SHP77 treated with DMSO at 0.1 percent for 48 hours (cell line): Measurements from ENCODE around the gene GATM.
A peak's percentile ranks its signal among the peaks of the same experiment; 100 is the strongest.

Experiments used
- DNase-seq: peaks from one replicate; lab custom pipeline; 2025; lab: John Stamatoyannopoulos, UW

The GATM gene, protein sequence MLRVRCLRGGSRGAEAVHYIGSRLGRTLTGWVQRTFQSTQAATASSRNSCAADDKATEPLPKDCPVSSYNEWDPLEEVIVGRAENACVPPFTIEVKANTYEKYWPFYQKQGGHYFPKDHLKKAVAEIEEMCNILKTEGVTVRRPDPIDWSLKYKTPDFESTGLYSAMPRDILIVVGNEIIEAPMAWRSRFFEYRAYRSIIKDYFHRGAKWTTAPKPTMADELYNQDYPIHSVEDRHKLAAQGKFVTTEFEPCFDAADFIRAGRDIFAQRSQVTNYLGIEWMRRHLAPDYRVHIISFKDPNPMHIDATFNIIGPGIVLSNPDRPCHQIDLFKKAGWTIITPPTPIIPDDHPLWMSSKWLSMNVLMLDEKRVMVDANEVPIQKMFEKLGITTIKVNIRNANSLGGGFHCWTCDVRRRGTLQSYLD

DNA sequence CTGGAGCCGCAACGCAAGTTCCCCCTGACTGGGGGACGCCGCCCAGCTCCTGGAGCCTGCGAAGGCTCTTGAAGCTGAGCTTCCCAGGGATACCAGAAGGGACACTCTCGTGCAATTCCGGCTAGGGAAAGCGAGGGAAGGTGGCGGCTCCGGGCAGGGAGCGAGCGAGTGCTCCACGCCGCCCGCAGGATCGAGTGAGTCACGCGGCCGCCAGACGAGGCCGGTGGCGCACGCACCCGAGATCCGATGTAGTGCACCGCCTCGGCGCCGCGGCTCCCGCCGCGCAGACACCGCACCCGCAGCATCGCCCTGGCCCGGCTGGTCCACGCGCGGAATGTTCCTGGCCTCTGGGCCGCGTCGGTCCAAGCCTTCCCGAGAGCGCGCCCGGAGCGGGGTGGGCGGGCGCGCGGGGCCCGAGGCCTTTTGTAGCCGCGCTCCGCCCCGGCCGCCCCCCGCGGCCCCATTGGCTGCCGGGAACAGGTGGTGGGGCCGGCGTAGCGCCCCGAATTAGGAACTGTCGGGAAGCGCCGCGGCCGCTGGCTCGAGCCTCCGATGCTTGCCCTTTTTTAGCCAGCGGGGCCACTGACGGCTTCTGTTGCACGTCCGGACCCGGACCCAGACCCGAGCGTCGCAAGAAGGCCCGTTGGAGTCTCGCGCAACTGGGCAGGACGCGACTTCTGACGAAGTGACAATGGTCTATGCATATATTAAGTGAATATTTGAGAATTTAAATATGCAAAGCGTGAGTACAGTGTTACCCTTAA, at the start of gene GATM:
TSS of gene GATM (minus strand) at position 396 of the 764 bp plus-strand sequence. CDS start at position 305, 91 bp downstream.
- no peak for DNase-seq

DNA sequence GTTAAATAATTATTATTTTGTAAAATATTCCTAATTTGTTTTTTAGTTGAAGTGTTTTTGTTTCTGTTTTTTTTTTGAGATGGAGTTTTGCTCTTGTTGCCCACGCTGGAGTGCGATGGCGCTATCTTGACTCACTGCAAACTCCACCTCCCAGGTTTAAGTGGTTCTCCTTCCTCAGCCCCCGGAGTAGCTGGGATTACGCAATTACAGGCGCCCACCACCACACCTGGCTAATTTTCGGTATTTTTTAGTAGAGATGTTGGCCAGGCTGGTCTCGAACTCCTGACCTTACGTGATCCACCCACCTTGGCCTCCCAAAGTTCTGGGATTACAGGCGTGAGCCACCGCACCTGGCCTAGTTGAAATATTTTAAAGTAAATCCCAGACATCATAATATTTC, 48.7 kb upstream of the GATM start:
- no peak for DNase-seq

DNA sequence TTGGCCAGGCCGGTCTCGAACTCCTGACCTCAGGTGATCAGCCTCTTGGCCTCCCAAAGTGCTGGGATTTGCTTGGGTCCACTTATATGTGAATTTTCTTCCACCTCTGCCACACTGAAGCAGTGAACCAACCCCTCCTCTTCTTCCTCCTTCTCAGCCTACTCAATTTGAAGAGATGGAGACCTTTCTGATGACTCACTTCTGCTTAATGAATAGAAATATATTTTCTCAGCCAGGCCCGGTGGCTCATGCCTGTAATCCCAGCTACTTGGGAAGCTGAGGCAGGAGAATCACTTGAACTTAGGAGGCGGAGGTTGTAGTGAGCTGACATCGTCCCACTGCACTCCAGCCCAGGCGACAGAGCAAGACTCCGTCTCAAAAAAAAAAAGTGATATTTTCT, 46.8 kb upstream of the GATM start:
- DNase-seq, result no peak

DNA sequence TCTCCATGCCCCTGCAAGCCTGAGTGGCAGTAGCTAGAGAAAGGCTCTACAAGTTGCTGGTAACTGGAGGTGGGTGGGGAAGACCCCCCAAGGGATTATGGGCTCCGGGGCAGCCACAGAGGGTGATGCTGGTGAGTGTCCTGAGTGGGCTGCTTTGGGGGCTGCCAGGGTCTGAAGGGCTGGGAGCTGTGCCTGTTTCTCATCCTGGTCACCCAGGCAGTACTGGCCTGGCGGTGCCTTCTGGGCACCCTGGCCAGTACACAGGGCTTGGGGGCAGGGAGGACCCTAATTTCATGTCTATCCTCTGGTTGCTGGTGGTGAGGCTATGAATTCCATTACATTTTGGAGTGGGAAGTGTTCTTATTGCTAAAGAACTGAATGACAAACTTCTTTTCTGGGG, 46.1 kb upstream of the GATM start:
- no peak for DNase-seq

DNA sequence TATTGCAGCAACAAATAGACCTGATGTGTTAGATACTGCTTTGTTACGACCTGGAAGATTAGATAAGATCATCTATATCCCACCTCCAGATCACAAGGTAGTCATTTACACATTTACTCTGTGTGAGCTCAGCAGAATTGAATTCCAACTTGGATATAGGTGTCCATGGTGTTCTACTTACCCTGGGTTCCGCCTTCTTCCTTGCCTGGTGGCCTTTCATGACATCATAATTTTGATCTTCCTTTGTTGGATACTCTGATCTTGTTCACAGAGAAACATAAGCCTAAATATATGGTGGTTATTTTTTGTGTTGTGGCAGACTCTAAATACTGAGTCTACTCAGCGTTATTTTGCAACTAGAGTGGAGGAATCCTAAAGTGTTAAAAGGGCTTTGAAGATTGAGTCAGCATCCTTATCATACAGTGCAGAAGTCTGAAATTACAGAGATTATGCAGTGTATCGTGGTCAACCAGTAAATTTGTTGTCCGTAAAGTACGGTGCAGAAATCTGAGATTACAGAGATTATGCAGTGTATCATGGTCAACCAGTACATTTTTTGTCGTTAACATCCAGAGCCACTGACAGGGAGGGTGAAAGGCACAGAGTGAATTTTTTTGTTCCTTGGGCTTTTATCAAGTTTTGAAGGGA, 39.1 kb upstream of the GATM start:
- DNase-seq, result no peak

DNA sequence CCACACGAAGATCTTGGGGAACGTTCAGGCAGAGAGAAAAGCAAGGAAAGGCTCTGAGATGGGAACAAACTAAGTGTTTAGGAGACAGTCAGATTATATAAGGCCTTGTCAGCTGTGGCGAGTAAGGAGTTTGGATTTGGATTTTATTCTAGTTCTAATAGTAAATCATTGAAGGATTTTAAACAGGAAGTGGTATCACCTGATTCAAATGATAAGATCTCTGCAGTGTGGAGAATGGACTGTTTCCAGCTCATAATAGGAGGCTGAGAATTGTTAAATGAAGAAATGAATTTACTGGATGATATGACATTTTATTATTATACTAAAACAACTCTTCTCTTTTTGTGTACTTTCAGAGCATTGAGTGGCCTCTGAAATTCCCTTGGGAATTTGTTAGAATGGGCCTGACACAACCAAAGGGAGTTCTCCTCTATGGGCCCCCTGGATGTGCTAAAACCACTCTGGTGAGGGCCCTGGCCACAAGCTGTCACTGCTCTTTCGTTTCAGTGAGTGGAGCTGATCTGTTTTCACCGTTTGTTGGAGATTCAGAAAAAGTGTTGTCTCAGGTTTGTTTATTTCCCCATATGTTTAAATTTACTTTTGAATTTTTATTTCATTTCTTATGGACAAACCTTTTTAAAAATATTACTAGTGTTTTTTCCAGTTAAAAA, 36.0 kb upstream of the GATM start:
- DNase-seq, result no peak

DNA sequence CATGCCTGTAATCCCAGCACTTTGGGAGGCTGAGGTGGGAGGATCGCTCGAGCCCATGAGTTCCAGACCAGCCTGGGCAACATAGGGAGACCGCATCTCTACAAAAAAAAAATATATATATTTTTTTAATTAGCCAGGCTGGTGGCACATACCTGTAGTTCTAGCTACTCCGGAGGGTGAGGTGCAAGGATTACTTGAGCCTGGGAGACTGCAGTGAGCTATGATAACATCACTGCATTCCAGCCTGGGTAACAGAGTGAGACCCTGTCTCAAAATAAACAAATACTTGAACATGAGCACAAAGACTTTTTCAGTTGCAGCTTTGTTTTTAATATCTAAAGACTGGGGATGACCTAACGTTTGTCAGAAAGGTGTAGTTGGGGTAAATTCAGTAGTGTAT, 31.3 kb upstream of the GATM start:
- no peak for DNase-seq

DNA sequence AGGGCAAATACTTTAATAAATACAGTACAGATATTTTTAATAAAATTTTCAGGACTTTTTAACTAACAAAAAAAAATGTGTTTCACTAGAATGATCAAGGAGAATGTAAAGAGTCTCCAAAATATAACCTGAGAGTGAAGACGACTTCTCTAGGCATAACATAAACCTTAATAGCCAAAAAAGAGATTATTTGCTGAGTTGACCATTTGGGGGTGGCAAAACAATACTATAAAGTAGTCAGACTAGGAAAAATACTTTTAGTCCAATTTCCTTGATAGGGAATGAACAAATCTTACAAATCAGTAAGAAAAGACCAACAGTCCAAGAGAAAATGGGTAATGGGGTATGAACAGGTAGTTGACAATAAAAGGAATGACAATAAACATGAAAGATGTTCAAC, 29.4 kb upstream of the GATM start:
- no peak for DNase-seq

DNA sequence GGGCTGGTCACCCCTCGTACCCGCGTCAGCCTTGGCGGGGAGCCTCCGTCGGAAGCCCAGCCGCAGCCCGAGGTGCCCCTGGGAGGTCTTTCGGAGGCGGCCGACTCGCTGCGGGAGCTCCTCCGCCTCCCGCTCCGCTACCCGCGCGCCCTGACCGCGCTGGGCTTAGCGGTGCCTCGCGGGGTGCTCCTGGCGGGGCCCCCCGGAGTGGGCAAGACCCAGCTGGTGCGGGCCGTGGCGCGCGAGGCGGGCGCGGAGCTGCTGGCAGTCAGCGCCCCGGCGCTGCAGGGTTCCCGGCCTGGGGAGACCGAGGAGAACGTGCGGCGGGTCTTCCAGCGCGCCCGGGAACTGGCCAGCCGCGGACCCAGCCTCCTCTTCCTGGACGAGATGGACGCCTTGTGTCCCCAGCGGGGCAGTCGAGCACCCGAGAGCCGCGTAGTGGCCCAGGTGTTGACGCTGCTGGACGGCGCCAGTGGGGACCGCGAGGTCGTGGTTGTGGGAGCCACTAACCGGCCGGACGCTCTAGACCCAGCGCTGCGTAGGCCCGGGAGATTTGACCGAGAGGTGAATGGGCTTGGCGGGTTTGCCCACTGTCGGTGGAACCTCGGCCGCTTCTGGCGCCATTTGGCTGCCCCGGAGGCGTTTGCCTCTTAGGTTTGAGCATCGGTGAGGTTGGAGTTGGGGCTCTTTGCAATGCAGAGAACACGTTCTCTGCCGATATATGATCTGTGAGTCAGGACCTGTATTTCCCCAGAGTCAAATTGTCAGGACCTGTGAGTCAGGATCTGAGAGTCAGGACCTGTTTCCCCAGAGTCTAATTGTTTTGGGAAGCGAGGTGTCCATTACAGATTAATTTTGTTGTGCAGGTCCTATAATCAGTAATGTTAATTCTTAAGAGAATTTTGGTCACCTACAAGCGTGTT, 24.9 kb upstream of the GATM start:
- no peak for DNase-seq

DNA sequence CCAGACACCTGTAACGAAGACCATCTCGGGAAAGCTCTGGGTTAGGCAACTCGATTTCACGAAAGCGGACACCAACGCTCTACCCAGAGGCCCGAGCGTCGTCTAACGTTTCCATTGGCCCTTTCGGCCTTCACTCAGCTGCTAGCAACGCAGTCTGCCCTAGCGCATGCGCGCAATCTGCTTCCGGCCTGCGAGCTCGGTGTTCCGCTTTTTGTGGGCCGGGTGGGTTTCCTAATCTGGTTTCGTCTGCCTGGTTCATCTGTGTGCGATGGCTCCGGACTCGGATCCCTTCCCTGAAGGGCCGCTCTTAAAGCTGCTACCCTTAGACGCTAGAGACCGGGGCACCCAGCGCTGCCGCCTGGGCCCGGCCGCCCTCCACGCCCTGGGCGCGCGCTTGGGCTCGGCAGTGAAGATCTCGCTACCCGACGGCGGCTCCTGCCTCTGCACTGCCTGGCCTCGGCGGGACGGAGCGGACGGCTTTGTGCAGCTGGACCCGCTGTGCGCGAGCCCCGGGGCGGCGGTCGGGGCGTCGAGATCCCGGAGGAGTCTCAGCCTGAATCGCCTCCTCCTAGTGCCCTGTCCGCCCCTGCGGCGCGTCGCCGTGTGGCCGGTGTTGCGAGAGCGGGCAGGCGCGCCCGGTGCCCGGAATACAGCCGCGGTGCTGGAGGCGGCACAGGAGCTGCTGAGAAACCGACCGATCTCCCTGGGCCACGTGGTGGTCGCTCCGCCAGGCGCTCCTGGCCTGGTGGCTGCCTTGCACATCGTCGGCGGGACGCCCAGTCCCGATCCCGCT, 24.0 kb upstream of the GATM start:
- DNase-seq, result peak; percentile 84

DNA sequence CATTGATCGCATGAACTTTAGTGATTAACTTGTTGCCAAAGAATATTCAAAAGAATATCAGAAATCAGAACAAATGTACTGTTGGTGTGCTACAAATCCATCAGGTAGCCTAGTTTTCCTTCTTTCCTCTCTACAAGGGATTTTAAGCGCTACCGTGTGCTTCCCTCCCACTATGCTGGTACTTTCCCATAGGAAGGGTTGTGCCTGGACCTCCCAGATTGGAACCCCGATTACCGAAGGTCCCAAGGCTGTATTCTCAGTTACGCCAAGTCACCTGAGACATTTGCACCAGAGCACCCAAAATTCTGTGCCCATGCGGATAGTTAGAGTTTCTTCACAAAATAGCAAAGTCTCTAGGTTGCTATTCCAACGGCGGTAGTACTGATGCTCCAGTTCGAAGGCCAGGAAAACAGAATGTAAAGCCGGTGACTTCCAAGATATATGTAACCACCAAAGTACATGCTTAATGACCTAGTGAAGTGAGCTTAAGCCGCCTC, 23.4 kb upstream of the GATM start:
- DNase-seq, result no peak

DNA sequence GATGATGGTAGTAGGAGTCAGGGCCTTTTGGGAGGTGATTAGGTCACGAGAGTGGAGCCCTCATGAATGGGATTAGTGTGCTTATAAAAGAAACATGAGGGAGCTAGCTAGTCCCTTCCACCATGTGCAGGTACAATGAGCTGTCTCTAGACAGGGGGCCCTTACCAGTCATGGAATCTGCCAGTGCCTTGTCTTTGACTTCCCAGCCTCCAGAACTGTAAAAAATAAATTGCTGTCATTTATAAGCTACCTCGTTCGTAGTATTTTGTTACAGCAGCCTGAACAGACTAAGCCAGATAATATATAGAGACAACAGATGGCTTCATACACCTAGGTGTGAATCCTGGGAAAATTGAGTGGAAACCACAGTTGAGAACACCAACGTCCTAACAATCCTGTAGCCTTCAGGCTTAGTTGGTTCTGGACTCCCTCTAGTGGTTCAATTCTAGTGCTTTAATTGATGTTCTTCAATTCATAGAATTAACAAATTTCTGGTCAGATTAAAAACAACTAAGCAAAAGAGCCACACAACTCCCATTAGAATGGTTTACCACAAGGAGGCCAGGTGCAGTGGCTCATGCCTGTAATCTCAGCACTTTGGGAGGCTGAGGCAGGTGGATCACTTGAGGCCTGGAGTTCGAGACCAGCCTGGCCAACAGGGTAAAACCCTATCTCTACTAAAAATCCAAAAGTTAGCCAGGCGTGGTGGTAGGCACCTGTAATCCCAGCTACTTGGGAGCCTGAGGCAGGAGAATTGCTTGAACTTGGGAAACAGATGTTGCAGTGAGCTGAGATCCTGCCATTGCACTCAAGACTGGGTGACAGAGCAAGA, 21.3 kb upstream of the GATM start:
- DNase-seq, result peak; percentile 50

DNA sequence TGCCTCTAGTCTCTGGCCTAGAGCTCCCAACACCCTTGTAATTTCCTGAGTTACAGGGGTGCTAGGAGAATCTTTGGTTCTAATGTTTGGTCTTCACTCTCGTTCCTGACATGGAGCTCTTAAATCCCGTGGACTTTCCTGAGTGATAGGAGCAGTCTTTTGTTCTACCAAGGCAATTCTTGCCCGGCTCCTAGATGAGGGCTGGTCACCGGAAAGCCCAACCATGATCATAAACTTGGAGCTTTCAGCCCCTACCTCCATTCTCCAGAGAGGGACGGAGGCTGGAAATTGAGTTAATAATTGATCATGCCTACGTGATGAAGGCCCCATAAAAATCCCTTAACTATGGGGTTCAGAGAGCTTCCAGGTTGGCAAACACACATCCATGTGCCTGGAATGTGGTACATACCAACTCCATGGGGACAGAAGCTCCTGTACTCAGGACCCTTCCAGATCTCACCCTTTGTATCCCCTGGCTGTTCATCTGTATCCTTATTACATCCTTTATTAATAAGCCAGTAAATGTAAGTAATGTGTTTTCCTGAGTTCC, 18.8 kb upstream of the GATM start:
- no peak for DNase-seq

DNA sequence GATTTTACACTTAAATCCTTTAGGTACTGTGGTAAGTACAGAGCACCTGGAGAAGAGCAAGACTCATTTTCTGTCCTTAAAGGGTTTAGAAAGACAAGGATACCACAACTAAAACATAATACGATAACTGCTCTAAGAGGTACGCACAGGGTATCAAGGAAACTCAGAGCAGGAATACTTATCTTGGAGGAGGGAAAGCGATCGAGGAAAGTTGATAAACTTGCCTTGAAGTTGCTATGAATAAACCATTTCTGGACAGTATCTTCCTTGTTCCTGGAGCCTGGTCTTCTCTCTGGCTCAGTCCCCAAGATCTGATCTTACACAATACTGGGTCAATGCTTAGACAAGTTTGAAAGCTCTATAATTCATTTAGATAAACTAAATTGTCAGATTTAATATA, 17.6 kb upstream of the GATM start:
- DNase-seq, result no peak

DNA sequence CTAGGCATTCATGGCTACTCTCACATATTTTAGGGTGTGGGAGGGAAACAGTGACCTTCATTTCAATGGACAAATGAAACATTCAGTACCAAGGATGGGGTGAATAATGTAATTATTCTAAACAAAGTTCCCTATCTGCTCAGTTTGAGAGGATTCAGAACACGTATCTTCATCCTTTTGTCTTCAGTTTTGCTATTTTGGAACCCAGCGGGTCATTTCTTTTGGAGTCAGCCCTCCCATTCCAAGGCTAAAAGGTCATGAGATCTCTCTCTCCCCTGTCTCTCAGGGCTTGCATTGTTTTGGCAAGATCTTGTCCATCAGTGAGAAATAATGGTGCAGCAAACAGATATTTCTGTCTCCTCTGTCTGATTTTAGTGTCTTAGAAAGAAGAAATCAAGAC, 16.3 kb upstream of the GATM start:
- DNase-seq, result no peak

DNA sequence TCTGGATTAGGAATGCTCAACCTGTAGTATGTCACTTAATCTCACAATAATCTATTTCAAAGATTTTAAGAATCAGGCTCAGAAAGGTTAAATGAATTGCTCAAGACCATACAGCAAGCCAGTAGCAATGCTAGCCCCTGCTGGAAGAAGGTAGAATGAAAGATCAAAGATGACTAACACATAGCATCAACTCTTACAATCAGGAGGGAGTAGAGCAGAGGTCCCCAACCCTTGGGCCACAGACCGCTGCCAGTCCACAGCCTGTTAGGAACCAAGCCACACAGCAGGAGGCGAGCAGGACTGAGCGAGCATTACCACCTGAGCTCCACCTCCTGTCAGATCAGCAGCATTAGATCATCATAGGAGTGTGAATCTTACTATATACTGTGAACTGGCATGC, 15.5 kb upstream of the GATM start:
- no peak for DNase-seq

DNA sequence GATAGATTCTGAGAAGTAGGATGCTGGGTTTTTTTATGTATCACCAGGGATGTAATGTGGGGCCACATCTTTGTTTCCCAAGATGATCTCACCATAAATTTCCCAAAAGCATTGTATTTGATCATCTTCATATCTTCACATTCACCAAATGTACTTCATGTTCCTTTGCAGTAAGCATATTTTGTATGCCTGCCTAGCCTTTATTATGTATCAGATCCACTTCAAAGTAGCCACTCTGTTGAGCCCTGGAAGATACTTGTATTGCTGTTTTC, 14.2 kb upstream of the GATM start:
- no peak for DNase-seq

DNA sequence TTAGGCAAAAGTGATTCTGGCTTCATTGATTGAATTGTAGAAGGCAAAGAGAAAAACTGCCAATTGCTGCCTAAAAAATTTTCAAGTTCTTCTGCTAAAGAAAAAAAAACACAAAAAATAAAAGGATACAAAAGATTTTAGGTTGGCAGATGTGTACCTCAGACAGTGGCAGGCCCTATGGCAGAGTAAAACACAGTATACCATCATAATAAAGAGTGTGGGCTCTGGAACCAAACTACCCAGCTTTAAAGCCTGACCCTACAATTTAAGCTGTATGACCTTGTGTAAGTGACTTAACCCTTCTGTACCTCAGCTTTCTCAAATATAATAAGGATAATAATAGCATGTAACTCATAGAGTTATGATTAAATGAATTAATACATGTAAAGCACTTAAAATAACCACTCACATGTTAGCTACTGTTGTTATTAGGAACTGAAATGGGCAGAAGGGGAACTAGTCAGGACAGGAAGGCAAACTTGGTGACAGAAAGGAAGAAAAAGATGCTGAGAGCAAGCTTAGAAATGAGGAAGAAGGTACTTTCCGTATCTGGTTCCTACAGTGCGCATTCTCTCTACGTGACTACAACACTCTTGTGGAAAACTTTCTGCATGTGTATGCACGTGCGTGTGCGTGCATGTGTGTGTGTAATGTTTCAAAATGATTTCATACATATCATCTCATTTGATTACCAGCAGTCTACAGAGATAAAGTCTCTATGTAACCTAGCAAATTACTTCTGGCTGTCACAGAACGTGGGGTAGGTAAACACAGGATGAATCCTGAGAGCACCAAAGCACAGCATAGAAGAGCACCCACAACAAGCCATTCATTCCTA, 13.6 kb upstream of the GATM start:
- DNase-seq, result no peak
